GM18868 (cell line): ENCODE measurements around the gene S100A3.
A peak's percentile ranks its signal among the peaks of the same experiment; 100 is the strongest.

Source experiments
- ATAC-seq: cut with Tn5 transposase; IDR thresholded peaks from one replicate; pipeline ENCODE4 v1.9.1; 2021; ENCODE audit warnings: mild to moderate bottlenecking, moderate library complexity; ENCODE audit not compliant: unreplicated experiment

The S100A3 gene

DNA sequence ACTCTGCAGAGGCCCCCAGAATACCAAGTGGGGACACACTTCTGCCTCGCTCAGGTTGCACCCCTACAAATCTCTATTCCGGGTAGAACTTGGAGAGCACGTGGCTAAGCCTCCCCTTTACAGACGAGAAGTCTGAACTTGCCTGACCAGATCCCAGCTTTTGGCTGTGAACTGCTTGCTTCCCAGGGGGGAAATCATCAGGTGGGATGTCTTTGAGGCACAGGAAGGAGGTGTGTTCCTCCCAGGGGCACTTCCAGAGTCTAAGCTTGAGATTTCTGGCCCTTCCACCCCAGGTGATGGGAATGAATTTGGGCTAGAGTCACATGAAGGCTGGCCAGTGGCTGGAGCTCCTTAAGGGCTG is 1.3 kb upstream of the S100A3 start:
- ATAC-seq, result no peak

DNA sequence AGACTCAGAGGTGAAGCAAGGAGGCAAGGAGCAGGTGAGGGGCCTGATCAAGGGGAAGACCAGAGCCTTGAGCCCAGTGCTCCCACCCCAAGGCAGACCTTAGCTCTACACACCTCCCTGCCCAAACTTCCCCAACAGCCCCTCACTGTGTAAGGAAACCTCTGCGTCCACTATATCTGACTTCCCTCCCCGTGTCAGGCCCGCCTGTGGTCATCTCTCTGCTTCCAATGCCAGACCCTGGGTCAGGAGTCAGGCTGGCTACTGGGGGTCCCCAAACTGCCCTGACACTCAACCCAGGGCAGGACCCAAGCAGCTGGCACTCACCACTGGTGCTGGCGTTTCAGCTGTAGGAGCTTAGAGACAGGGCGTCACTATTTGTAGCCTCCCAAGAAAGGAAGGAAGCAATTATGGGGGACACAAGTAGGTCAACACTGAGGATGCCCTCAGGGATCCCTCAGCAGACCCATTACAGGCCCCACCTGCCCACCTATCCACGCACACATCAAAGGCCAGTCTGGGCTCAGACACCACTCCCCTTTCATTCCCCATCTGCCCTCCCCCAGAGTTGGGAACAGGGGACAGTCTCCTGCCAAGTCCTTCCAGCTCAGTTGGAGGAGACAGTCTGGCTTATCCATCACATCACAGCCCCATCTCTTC is 811 bp upstream of the S100A3 start:
- no peak for ATAC-seq

DNA sequence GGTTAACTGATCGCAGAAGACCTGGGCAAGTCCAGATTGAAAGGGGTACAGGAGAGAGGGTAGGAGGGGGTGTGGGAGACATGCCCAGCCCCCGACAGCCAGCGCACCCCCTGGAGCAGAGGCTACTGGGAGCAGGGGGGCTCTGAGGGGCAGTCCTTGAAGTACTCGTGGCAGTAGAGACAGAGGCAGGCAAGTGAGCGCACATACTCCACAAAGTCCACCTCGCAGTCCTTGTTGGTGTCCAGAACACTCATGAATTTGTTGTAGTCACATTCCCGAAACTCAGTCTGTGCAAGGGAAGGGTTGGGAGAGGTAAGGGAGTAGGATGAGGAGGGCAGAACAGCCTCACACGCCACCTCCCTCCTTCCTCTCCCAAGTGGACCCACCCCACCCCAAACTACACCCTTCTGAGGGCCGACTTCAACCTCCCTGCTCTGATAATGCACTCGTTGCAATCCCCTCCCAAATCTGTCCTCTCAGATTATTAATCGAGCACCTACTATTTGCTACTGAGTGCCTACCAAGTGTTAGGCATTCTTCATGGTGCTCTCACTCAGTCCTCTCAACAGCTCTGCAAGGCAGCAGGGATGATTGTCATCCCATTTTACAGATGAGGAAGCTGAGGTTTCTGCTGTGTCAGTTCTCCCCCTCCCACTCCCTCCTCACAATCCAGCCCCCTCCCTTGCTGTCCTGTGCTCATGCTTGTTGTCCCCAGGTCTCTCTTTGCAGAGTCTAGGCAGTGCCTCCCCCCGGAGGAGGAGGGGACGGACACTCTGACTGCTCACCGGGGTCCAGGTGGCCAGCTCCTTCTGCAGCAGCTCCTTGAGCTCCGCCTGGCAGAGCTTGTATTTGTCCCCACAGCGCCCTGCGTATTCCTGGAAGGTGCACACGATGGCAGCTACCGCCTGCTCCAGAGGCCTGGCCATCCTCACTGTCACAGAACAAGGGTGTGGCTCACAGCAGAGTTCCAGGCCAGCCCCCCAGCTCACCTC is 1.2 kb downstream of the S100A3 start:
- ATAC-seq, result no peak

DNA sequence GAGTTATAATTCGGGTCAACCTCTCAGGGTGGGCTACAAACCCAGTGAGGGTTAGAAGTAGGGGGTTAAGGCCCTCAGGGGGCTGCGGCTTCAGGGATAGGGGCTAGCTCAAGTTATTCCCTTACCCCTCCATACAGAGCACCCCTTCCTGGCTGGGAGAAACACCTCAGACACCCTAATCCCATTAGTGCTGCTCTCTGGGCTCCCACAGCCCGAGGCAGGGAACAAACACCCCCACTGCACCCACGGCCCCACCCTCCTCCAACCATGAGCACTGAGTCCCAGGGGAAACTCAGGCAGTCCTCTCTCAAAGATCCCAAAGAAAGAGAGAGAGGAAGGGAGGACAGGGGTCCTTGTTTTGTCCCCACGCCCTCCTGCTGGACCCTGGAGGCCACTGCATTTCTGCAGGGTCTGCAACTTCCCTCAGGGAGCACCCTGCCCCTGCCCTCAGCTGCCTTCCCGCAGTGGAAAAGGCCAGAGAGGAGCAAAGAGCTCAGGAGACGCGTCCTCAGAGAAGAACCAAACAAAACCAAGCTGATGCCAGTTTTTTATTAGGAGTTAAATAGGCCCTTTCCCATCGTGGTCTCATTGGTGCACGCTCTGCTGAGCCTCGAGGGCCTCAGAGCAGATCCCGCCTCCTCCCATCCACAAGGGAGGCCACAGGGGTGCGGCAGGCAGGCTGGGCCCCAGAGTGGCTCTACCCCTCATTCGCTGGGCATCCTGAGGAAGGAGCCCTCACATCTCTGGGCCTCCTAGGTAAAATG is 2.1 kb downstream of the S100A3 start:
- ATAC-seq, result no peak

DNA sequence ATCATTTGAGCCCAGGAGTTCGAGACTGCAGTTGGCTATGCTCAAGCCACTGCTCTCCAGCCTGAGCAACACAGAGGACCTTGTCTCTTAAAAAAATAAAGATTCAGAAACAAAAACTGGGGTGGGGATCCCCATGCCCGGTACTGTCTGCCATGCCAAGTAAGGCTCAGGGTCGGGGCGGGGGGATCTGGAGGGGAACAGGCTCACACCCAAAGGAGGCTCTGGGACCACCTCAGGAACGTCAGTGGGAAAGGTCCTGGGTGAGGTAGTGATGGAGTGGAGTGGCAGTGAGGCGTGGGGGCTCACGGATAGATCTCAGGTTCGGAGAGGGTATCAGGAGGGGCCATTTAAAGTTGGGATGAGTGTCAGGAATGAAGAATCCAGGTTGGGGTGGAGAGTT is 2.7 kb downstream of the S100A3 start:
- no peak for ATAC-seq

DNA sequence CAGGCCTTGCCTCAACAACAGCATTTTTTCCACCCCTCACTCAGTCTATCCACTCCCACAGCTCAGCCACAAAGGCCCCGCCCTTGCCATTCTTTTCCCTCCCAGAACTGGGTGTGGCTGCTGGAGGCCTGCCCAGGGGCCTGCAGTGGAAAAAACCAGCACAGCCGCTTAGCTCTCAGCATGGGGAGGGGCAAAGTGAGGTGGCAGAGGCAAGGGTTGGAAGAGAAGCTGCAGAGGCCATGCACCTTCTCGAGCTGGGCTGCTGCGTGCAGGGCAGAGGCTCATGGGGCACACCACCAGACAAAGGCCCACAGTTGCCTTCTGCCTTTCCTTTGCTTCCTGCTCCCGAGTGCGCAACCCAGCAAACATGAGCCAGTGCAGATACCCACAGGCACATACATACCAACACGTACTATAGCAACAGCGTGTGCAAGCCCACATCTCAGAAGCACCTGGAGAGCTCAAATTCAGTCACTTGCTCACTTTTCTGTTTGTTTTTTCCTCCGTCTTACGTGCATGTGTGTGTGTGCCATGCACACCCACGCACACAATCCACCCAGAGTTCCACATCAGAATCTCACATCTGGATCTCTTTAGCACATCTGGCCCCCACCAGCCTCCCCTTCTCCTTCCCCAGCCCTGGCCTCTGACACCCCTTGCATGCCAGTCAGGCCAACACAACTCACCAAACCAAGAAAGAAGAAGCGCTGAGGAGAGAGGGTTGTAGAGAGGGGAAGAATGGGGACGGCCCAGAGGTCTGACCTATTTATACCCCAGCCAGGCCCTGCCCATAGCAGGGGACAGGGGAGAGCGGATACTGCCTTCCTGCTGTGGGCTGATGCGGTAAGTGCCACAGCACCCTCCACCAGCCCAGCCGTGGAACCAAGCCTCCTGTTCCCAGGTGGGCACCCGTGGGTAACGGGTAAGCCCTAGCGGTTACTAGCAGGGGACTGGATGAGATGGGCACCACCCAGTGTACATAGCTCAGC is 3.7 kb downstream of the S100A3 start, which contains the start of gene S100A4:
Gene S100A4 (minus strand): TSS at position 740 of the 989 bp plus-strand sequence. CDS start 1,012 bp downstream, outside the sequence.
- peak; percentile 81 for ATAC-seq

DNA sequence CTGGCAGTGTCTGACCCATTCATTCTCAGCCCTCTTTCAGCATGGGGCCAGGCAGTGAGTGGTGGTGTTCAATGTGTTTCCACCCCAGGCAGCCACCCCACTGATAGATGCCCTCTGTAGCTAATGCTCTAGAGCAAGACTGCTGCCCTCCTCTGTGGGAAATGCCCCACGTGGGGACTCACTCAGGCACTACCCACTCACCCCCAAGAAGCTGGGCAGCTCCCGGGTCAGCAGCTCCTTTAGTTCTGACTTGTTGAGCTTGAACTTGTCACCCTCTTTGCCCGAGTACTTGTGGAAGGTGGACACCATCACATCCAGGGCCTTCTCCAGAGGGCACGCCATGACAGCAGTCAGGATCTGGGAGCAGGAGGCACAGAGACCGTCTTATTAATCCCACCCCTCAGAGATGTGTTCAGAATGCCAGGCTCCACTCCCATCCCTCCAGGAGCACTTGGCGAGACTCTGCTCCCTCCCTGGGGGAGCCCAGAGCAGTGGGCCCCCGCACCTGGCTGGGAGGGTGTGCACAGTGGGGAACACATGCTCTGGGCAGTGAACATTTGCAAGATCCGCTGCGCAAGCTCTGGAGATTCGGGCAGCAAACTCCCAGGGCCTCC is 4.5 kb downstream of the S100A3 start:
- ATAC-seq, result no peak

DNA sequence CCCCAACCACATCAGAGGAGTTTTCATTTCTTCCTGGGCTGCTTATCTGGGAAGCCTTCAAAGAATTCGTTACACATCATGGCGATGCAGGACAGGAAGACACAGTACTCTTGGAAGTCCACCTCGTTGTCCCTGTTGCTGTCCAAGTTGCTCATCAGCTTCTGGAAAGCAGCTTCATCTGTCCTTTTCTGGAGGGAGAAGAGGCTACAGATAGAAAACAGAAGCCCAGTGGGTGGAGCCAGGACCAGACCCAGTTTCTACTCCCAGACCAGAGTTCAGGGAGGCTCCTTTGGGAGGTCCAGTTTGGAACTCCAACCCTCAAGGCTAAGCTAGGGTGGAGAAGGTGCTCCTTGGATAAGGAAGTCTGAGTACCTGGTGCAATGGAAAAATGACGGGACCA is 5.3 kb downstream of the S100A3 start:
- ATAC-seq, result no peak

DNA sequence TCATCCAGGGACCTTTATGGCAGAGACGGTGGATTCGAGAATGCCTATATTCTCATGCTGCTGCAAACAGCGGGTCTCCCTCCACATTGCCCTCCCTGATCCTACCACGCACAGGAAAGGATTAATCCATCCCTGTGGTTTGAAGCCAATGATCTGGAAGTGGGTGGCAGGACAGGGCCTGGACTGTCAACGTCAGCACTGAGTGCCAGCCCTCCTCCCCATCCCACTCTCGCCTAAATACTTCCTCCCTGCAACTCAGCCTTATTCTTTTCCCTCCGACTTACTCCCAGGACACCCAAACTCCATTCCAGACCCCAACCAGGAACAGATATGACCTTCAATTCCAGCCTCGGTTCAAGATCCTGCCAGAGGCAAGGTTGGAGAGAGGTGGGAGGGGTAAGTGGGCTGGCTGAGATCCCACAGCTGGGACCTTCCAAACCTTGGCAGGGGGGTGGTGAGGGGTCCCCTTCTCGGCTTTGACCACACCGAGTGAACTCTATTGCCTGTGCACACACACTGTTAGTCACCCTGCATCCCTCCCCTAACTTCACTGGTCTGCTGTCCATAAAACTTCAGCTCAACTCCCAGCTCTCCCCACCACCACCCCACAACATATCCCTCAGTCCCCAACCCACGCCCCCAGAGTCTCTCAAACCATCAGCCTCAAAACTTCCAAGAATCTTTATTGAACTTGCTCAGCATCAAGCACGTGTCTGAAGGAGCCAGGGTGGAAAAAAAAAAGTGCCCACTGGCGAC is 5.9 kb downstream of the S100A3 start:
- ATAC-seq, result no peak

DNA sequence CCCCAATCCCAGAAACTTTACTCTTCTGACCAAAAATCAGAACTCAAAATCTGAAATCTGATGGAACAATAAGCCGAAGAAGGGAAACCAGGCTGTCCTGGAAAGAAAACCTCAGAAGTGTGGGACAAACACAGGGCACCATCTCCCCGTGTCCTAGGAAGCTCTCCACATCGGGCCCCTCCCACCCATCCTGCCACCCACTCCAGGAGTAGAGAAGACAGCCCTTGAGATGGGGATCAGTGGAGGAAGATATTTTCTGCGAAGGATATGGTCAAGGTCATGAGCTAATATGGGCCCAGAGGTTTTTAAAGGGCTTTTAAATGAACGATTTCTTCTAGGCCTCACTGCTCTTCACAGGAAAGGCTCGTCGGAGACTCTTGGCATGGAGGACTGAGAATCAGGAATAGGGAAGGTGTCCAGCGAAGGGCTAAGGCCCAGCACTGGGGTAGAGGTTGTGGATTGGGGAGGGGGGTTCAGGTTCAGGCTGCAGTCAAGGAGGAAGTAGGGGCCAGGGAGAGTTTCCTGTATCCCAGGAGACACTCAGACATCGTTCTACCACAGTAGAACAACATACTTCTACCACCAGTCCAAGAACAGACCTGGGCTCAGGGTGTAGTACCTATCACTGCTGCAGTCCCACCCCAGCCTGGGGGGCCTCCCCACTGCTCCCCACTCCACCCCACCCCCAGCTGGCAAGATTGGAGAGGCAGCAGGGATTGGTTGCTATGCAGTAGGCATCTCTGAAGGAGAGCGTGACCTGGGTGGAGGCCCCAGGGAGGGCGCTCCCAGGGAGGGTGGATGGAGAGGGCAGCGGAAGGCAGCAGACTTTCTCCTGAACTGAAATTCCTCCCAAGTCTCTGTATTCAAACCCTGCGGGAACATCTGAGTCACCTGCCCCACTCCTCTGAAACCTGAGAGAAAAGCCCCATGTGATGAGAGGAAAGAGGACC is 7.1 kb downstream of the S100A3 start:
- no peak for ATAC-seq

DNA sequence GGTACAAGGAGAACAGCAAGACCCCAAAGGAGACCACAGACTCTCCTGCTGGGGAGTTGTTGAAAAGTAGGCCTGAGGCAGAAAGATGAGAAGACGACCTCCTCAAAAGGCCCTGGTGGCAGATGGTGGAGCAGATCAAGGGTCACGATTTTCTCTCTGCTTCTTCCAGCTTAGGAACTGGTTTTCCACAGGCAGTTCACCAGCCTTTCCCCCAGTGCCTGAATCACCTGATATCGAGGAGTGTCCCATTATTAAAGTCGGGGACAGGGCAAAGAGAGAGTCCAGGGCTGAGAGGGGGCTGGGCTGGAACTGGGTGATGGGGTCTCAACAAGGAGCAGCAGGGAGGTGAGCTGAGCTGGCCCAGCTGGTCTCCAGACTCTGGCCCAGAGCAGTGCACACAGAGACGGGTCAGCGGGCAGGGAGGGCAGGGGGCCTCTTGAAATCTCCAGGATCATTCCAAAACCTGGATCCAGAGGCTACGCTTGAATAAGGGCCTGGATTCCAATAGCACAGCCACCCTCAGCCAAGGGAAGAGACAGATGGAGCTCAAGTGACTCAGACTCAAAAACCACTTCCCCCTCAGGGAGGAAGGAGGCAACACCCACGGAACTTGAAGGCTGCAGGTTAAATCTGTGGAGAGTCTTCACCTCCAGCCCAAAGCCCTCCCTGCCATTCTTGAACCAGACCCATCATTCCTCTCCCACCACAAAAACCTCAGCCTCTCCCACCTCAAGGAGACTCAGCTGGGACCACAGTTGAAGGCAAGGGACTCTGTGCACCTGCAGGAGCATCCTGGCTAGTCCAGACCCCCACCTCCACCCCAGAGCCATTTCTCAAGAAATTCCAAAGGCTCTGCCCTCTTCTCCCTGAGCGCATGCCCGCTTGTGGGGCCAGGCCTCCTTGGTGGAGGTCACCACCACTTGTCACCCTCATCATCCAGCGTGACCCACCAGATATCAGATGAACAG is 8.4 kb downstream of the S100A3 start, which contains the start of gene S100A5:
Gene S100A5 (minus strand): TSS at position 541 of the 968 bp plus-strand sequence. CDS start 743 bp downstream, outside the sequence.
- ATAC-seq, result no peak

DNA sequence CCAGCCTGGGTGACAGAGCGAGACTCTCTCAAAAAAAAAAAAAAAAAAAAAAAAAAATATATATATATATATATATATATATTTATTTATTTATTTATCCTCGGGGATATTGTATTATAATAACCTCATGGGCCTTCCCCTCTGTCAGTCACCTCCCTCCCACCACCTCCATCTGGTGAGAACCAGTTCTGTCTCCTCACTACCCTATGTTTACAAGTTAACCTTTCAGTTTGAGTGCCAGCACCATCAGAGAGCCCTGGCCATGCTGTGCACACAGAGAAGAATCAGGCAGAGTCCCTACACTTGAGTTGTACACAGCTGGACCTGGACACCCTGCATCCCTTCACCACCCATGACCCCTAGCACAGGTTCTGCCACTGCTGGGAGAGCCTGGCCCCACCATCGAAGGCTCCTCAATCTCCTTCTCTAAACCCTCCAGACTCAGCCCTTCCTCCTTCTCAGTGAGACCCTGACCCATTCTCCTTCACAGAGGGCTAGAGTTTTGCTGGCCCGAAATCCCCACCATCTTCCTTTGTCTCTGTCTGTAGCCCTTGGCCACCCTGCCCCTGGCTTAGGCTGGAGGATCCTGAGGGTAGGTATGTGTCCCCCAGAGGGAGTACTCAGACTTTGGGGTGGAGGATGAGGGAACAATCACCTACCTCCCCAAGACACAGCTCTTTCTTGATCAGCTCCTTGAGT is 9.5 kb downstream of the S100A3 start:
- no peak for ATAC-seq

DNA sequence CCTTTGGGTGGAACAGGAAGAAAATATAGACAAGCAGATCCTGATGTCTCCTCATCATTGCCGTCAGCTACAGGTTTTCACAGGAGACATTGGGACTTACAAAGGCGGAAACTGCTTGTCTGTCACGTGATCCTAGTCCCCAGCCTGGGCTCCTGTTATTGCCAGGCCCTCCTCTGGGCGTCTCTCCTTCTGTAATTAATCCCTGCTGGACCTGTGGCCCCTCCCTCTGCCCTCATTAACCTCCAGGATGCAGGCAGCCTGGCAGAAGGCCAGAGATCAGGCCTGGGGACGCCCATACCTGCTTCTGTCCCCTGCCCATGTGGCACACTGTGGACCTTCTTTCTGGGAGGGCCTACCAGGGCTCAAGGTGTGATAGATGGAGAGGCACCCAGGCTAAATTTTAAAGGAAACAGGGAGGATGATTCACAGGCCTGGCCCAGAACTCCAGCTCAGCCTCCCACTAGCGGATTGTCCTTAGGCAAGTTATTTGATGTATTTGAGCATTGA is 10.7 kb downstream of the S100A3 start:
- no peak for ATAC-seq

DNA sequence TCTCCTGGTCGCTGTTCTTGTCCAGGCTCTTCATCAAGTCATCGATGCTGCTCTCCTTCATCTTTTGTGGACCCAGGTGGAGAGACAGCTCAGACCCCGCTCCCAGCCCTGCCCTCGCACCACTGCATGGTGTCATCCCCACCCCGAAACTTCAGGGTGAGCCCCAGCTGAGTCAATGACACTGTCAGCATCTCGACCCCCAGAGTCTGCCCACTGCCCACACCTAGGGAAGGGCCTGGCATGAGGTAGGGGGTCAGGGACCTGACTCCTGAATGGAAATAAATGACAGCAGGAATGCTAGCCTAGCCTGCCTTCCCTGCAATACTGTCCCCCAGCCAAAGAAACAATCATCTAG is 11.7 kb downstream of the S100A3 start:
- ATAC-seq, result no peak

DNA sequence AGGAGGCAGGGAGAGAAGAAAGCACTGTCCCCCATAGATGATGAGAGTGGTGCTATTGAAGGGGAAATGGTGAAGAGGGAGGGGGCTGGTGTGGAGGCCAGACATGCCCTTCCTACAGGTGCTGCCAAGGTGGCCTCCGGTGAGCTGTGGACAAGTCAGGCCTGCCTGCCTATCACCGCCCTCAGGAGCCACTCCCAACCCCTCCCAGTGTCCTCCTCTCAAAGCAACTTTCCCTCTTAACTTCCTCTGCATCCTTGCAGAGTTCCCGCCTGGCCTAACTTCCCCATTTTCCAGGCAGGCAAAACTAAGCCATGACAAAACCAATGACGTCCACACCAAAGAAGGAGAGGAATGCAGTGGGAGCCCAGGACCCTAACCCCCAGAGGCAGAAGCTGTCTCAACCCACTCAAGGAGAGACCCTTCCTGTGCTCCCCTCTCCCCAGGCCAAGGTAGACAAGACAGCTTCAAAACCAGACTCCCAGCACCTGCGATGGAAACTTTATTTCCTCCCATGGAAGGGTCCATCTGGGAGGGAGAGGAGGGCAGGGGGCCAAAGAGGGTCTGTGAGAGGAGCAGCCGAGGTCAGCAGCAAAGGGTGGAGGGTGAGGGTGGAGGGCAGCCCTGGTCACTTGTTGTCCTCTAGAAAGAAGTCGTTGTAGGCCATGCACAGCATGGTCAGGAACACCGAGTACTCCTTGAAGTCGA is 12.2 kb downstream of the S100A3 start:
- no peak for ATAC-seq
